SHP77 (cell line): ENCODE measurements around the gene RTRAF.
A peak's percentile ranks its signal among the peaks of the same experiment; 100 is the strongest.

Experiments used
- DNase-seq, 2 experiments: peaks; one replicate each; lab custom pipeline; 2025; lab: John Stamatoyannopoulos, UW

The RTRAF gene

GRCh38 chr14:51989293-51990234, at the start of gene RTRAF:
RTRAF (plus strand) TSS chr14:51989546; CDS start chr14:51989640, 94 bp downstream.
- DNase-seq = peak; percentile 87 to 91

DNA sequence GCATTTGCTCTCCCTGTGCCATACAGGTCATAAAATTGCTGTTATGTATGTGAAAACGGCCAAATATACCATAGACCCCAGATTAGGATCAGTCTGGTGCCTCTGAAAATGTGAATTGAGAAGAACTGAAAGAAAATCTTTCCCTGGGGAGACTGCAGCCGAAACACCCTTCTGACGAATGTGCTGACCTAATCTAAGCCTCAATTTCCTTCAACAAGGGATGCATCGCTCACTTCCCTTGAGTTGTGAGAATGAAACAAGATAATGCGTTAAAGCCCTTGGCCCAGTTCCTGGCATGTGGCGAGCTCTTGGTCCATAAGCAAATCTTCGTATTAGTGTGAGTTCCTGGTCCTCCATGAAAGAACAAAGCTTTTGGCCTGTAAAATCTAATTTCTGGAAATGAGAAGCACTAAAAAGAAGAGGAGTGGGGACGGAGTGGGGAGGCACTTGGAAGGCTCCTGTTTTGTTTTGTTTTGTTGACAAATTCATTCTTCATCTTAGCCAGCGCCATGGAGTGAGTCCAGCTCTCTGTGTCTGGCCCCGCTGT, 49.5 kb upstream of the RTRAF start:
- DNase-seq = no peak

DNA sequence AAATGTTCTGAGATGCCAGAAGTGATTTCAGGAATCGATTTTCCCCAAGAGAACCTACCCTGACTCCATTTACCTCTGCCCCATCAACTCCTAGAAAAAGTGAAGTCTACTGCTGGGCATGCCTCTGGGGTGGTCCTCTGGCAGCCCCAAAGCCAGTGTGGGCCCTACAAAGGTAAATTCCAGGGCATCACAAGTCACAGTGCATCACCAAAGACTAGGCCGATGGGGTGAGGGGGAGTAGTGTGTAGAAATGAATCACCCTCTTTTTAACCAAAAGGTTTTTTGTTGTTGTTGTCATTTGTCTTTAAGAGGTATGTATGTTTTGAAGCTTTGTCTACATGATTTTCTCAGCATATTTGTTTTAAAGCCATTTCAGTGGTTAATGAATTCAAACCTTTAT, 46.4 kb upstream of the RTRAF start:
- DNase-seq = no peak

DNA sequence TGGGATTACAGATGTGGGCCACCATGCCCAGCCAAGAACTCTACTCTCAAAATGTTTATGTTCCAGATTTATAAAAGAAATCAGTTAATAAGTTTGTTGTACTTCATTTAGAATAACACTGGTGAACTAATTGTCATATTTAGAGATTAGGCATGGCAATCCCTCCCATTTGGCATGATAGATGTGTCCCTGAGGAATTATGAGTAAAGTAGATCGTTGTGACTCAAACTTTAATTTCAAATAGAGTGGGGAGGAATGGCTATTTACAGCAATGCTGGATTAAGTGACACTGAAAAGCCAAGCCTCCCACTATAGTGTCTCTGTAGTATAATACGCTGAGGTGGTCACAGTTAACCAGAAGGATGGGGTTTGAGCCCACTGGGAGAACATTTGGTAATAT, 39.3 kb upstream of the RTRAF start:
- no peak for DNase-seq

DNA sequence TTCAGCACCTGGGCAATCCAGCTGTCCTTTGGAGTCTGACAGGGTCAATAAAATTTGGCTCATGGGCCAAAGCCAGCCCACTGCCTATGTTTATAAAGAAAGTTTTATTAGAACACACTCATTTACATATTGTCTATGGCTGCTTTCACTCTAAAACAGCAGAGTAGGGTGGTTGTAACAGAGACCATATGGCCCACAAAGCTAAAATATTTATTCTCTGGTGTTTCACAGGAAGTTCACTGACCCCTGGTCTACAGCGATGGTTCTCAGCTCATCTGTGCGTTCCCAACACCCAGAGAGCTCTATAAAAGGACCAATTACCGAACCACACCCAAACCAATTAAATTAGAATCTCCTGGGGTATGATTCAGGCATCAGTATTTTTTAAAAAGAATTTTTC, 37.7 kb upstream of the RTRAF start:
- no peak for DNase-seq

GRCh38 chr14:51954031-51954430, 35.3 kb upstream of the RTRAF start:
- DNase-seq = no peak

DNA sequence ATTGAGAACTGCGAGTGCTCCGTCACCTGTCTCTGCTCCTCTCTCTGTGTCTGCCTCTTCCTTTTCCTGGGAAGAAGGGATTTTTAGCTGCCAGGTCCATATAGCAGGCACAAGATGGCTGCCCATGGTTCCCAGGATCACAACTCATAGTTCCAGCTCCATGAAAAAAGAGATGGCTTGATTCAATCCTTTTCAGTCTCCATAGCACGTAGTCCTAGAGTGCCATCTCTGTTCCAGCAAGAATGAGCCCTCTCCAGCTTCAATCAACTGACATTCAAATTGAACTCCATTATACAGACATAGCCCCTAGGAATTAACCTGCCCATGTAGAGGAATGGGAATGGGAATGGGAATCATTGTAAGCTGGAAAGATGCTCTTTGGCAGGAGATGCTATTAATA, 34.7 kb upstream of the RTRAF start:
- DNase-seq = no peak

DNA sequence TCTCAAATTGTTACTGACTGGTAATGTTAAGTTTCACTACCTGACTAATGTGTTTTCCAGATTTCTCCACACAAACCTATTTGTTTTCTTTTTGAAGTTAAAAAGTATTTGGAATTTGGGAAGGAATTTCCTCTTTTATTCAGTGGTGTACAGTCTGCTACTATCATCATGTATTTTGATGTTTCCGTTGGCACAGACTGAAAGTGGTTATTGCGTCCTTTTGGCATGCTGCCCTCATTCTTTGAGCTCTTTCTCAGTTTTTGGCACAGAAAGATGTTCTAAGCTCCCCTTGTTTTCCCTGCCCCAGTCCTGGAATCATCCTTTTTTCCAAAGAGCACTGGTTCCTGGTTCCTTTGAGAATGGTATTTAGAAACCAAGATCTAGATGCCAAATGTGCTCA, 31.4 kb upstream of the RTRAF start:
- DNase-seq = no peak

GRCh38 chr14:51959928-51960327, 29.4 kb upstream of the RTRAF start:
- DNase-seq = no peak

DNA sequence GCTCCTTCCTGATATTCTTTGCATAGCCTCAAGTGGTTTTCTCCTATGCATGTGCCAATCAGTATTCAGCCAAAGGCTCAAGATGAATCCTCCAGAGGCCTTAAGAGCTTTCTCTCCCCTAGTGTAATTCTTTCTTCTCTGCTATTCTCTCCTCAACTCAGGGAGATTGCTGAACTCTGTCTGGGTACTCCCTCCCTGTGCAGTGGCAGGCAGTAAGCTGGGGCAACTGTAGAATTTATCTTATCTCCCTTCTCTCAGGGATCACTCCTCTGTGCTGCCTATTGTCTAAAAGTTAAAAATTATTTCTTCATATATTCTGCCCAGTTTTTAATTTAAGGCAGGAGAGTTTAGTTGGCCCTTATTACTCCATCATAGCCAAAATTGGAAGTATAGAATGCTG, 28.5 kb upstream of the RTRAF start:
- DNase-seq = no peak

GRCh38 chr14:51962711-51963110, 26.6 kb upstream of the RTRAF start:
- DNase-seq = no peak

DNA sequence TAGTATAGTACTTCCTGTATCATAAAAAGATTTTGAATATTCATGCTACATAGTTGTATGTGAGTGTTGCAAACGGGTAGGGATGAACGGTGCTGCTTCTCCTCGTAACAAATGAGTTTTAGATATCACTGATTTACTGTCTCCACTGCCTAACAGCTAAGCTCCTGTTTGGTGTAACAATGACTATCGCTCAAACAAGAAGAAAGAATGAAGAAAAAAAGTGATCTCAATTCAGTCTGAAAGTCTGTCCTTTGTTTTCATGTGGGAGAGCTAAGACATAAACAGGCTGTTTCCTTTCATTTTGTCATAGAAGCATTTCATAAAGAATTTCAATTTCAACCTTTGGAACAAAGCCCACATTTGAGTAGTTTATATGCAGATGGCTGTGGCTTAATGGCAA, 26.1 kb upstream of the RTRAF start:
- DNase-seq = no peak

- no peak for DNase-seq
Observed at GRCh38 chr14:51967521-51967920, 21.8 kb upstream of the RTRAF start.

- no peak for DNase-seq
Observed at GRCh38 chr14:51969852-51970540, 19.4 kb upstream of the RTRAF start.

GRCh38 chr14:51972566-51972965, 16.8 kb upstream of the RTRAF start:
- no peak for DNase-seq

DNA sequence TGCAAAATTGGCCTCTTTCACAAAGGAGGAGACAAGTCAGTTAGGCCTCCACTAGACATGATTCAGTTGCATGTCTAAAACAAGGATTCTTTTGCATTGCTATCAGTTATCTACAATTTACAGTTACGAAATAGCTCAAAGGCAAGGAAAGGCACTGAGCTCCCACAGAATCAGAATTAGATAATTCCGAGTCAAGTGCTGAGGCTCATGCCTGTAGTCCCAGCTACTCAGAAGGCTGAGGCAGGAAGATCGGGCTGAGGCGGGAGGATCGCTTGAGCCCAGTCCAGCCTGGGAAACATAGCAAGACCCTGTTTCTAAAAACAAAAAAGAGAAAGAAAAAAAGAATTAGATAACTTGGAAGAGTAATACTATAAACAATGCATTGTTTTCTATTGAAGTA, 12.3 kb upstream of the RTRAF start:
- DNase-seq = no peak

- no peak for DNase-seq
Observed at GRCh38 chr14:51978681-51979085, 10.7 kb upstream of the RTRAF start.

- peak; percentile 59 to 63 for DNase-seq
Observed at GRCh38 chr14:51979088-51979709, 10.1 kb upstream of the RTRAF start.

DNA sequence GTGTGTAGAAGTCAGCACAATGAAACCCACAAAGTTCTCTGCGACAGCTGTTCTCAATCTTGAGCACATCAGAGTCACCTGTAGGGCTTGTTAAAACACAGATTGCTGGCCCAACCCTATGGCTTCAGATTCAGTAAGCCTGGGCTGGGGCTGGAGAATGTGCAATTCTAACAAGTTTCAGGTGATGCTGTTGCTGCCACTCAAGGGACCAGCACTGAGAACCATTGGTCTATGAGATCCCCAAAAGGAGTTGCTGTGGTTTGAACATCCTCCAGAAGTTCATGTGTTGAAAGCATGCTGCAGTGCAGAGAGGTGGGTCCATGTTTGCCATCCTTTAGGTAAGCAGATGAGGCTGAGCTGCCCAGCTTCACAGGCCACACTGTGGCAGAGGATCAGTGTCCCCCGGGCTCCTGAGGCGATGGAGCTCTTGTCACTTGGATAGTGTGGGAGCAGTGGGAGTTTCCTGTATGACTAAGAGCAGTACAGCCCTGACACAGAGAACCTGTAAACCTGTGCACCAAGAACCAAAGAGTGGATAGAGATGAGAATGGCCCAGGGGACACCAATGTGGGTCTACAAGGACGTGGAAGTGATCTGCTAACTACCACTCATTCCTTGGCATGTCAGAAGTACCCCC, 8.0 kb upstream of the RTRAF start:
- no peak for DNase-seq

GRCh38 chr14:51988221-51988620, 1.1 kb upstream of the RTRAF start:
- no peak for DNase-seq

DNA sequence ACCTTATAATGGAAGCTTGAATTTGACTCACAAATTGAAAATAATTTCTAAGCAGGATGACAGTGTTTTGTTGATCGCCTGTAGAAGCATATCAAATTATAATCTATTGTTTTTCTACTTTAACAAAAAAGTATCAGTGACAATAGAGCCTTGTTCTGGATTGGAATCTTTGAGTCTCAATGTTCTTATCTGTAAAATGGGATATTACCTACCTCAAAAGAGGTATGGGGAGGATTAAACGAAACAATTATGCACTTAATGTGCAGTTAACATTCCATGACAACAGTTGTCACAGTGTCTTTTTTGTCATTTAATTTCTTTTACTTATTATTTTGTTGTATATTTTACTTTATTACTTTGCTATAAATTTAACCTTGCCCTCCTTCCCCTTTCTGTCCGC, 1.1 kb downstream of the RTRAF start:
- DNase-seq = no peak

GRCh38 chr14:51993285-51993920, 4.1 kb downstream of the RTRAF start:
- DNase-seq = no peak
